Colon (tissue), 2 donors: ENCODE measurements around the gene AFF3.

Experiments used
- FAIRE-seq: peaks from 2 replicates; lab custom pipeline; 2012; peaks lifted over from hg19 to GRCh38; lab: Jason Lieb, UNC
- donor health status: control.
- donor health status: control.

AFF3 gene

GRCh38 chr2:100010606-100011005, 131.8 kb downstream of the AFF3 start:
- FAIRE-seq, result no peak

GRCh38 chr2:100009743-100010142, 132.6 kb downstream of the AFF3 start:
- FAIRE-seq, result no peak

- no peak for FAIRE-seq
These were observed 133.4 kb downstream of the AFF3 start for GRCh38 chr2:100008956-100009355.

DNA sequence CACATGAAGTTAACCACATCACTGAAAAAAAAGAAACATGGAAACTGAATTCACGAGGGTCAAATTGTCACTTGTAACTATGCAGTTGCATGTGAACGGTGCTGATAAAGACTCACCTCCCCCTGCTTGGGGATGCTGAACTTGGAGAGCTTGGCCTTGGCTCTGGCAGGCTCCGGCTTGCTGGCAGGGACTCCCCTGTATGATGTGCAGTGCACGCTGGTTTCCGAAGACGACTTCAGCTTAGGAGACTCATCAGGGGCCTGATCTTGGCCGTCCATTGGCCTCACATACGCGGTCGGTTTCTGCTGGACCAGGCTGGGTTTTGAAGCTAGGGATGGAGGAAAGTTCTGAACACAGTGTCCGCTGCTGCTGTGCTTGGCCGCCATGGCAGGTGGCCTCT, 135.9 kb downstream of the AFF3 start:
- FAIRE-seq, result no peak

GRCh38 chr2:100004959-100005387, 137.4 kb downstream of the AFF3 start:
- FAIRE-seq, result no peak

DNA sequence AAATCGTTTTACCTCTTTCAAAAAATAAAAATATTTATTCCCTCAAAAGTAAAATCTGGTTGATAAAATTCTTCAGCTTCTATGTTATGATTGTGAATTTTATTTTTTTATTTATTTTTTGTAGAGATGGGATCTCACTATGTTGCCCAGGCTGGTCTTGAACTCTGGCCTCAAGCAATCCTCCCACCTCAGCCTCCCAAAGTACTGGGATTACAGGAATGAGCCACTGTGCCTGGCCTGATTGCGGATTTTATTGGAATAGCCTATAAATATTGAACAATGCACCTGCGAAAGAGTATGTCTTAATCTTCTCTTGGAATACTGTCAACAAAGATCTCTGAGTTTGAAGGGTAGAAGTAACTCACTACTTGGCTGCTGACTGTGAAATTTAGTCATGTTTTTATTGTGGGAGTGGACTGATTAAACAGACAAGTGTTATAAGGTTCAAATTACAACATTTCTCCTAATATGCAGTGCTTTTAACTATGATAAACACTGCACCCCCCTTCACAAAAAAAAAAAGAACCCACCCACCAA, 138.0 kb downstream of the AFF3 start:
- no peak for FAIRE-seq

GRCh38 chr2:100002059-100002458, 140.3 kb downstream of the AFF3 start:
- FAIRE-seq, result no peak

DNA sequence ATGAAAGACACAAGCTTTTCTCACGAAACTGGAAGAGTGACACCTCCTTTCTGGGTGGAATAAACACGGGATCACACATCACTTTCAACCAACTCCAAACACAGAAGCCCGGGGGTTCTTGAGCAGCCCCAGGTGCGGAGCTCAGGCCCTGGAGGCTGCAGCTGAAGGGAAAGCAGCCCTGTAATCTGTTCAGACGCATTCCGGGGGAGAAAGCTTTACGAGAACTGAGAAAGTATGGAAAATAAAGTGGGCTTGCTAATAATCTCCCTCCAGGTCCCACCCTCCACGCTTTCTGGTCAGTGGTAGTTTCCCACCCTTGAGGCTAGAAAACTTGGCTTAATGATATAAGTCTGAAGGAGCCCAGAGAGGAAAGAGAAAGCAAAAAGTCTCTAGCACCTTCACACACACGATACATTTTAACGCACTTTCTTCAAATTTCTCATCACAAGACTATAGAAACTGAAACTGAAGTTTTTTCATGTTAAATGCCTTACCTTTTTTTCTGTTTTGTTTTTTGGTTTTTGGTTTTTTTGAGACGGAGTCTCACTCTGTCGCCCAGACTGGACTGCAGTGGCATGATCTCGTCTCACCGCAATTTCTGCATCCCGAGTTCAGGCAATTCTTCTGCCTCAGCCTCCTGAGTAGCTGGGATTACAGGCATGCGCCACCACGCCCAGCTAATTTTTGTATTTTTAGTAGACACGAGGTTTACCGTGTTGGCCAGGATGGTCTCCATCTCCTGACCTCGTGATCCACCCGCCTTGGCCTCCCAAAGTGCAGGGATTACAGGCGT, 141.3 kb downstream of the AFF3 start:
- FAIRE-seq, result no peak

DNA sequence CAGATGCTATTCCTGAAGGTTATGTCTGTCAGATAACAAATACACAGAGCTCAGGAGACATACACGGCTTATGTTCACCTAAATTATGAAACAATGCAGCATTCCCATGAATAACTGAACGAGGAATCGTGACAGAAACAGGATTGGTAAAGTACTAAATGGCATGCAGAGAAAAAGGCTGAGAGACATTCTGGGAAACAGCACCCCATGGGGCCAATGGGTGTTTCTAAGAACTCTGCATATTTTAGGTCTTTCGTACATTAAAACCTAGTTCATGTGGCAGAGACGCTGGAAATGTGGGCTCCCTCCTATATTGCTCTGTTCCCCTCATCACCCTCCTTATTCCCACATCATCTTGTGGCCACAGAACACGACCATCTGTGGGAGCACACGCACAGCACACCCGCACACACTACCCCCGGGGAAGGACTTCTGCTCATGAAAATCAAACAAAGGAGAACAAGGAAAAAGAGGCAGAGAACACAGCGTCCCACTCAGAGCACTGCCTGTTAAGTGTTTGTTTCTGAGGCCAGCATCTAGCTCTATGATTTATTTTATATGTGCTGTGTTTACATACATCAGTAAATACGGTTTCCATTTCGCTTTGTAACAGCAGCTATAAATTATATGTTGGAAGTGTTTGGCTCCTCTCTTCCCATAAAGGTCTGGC, 143.6 kb downstream of the AFF3 start:
- FAIRE-seq, result no peak

GRCh38 chr2:99989905-99990304, 152.5 kb downstream of the AFF3 start:
- FAIRE-seq, result no peak

DNA sequence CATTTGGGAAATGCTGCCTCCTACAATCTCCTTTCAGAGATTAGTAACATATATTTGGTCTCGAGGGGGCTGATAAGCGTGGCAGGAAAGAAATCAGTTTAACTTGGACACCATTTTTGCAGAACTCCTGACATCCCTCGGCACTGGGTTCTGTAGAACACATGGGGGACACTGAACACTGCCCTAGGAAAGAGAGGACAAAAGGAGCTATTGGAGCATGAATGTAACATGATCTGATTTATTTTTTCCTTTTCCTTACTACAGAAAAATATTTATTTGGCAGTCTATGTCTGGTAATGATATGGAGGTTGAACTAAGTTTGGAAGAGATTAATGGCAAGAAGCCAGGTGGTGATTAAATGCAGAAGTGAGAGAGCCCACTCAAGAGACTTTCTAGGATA, 153.8 kb downstream of the AFF3 start:
- FAIRE-seq, result no peak

DNA sequence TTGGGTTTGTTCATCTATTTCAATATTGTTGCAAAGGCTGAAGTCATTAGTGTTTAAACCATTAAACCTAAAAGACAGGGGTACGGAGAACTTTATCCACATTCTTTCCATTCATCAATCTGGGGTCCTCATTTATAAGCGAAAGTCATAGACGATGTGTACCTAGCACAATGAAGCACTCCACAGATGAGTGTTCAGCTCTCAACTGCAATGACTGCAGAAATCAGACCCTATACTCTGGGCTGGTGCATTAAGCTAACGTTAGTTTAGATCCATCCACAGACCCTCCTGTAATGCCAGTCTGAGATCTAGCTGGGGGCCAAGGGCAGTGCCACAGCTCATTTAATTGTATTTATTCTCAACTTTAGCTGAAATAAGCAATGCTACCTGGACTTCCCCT, 155.2 kb downstream of the AFF3 start:
- no peak for FAIRE-seq

GRCh38 chr2:99984799-99985515, 157.4 kb downstream of the AFF3 start:
- no peak for FAIRE-seq

GRCh38 chr2:99982744-99983143, 159.6 kb downstream of the AFF3 start:
- no peak for FAIRE-seq

DNA sequence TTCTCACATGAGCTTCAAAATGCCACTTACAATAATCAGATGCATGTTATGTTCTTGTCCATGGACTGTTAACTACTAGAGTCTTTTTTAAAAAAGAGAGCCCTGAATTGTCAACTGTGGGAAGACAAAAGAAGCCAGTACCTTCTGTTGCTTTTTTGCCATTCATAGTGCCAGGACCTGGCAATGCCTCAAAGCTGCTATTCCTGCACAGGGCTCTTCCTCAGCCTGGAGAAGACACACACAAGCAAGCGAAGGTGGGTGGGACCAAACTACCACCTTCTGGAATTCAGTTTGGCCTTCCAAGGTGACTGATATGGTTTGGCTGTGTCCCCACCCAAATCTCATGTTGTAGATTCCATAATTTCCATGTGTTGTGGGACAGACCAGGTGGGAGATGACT, 160.6 kb downstream of the AFF3 start:
- no peak for FAIRE-seq

- FAIRE-seq, result no peak
These were observed 162.2 kb downstream of the AFF3 start for GRCh38 chr2:99980176-99980575.

GRCh38 chr2:99977966-99978365, 164.4 kb downstream of the AFF3 start:
- FAIRE-seq, result no peak

- FAIRE-seq, result no peak
These were observed 167.0 kb downstream of the AFF3 start for GRCh38 chr2:99975386-99975785.

- FAIRE-seq, result no peak
These were observed 167.6 kb downstream of the AFF3 start for GRCh38 chr2:99974682-99975375.

GRCh38 chr2:99974275-99974674, 168.1 kb downstream of the AFF3 start:
- FAIRE-seq, result no peak

GRCh38 chr2:99971326-99971900, 171.0 kb downstream of the AFF3 start:
- FAIRE-seq, result no peak
